ENCODE measurements around the gene CATSPERB.

- no peak for TF ChIP-seq GATA2 (IDR thresholded peaks at IDR 0.05; ENCODE audit: low read depth, low read length)
- TF ChIP-seq GATA3 (IDR thresholded peaks at IDR 0.05; ENCODE audit: low read depth, low read length): no peak
Measured at GRCh38 chr14:91689608-91690007, 42.3 kb downstream of the CATSPERB start.

Data from SH-SY5Y (cell line).